HCT116 (cell line): Measurements from ENCODE around the gene LHPP.

Experiments used
- CEBPB ChIP-seq: IDR thresholded peaks from 2 replicates; pipeline ENCODE4 v1.6.1; 2012; ENCODE audit warnings: low read depth
- CTCF ChIP-seq, 3 experiments: fragments of 200-600 bp in 1 of 3; sonication (generic) in 1 of 3; IDR thresholded peaks in 2 of 3; conservative IDR thresholded peaks in 1 of 3; 2 replicates each; pipeline ENCODE4 v1.5.1; 2012 to 2017; ENCODE audit warnings: low read depth in 2 of 3, low read length in 2 of 3, antibody characterized with exemption in 1 of 3, borderline replicate concordance in 1 of 3, control low read depth in 1 of 3, mild to moderate bottlenecking in 1 of 3, mixed read lengths in 1 of 3, mixed run types in 1 of 3, moderate library complexity in 1 of 3; ENCODE audit not compliant: insufficient read depth in 1 of 3
- ELF1 ChIP-seq: IDR thresholded peaks from 2 replicates; pipeline ENCODE4 v1.6.1; 2012; ENCODE audit warnings: low read depth, borderline replicate concordance
- EZH2 ChIP-seq: fragments of 200-600 bp; sonication (generic); IDR thresholded peaks from 2 replicates; pipeline ENCODE4 v1.6.1; 2017; ENCODE audit warnings: antibody characterized with exemption, mixed run types
- JUND ChIP-seq: IDR thresholded peaks from 2 replicates; pipeline ENCODE4 v1.6.1; 2012
- MAX ChIP-seq: IDR thresholded peaks from 2 replicates; pipeline ENCODE4 v1.6.1; 2012
- POLR2A ChIP-seq: IDR thresholded peaks from 2 replicates; pipeline ENCODE4 v1.7.0; 2011; ENCODE audit warnings: borderline replicate concordance; ENCODE audit not compliant: insufficient read depth, insufficient read length; ENCODE audit errors: extremely low read depth
- POLR2AphosphoS5 ChIP-seq: IDR thresholded peaks from 2 replicates; pipeline ENCODE4 v1.6.1; 2011; ENCODE audit warnings: mild to moderate bottlenecking, low read depth, low read length, moderate library complexity
- SIN3A ChIP-seq: IDR thresholded peaks from 2 replicates; pipeline ENCODE4 v1.6.1; 2012; ENCODE audit warnings: low read depth
- SRF ChIP-seq: IDR thresholded peaks from 2 replicates; pipeline ENCODE4 v1.6.1; 2012; ENCODE audit warnings: low read depth
- ZBTB33 ChIP-seq: IDR thresholded peaks from 2 replicates; pipeline ENCODE4 v1.6.1; 2011; ENCODE audit warnings: mild to moderate bottlenecking, low read length, moderate library complexity; ENCODE audit not compliant: insufficient replicate concordance; ENCODE audit errors: extremely low read depth
- ZNF274 ChIP-seq: fragments of 200-500 bp; sonication (Bioruptor generic); IDR thresholded peaks from 2 replicates; pipeline ENCODE4 v1.6.1; 2014; ENCODE audit warnings: mild to moderate bottlenecking, low read depth, low read length, inconsistent platforms

- TF ChIP-seq EZH2 (no peak), SRF (no peak), CTCF (IDR thresholded peaks at IDR 0.05 in 2 of 3, conservative IDR thresholded peaks at IDR 0.05 in 1 of 3; ENCODE audit: borderline replicate concordance in 1 of 3, insufficient read depth in 1 of 3, low read depth in 2 of 3, low read length in 2 of 3) (no peak), MAX (no peak), SIN3A (no peak), POLR2AphosphoS5 (no peak), POLR2A (no peak), CEBPB (no peak), ZNF274 (no peak), ZBTB33 (no peak), JUND (no peak), ELF1 (no peak)
These were observed 141.2 kb downstream of the LHPP start for GRCh38 chr10:124602646-124603365.
